ENCODE measurements around the gene POLR2B. TPM values are rescaled to one million over a fixed set of nuclear protein-coding genes. Genes with fewer than 3 reads are reported as not detected.
"Not testable (repeated sequence)": the region's sequence is repeated elsewhere in the genome, so short reads cannot be mapped to it uniquely, and the experiment has no call there.

Gene POLR2B
- total RNA-seq, 1 experiment from 2014 or later = 230 TPM

- DNase-seq (ENCODE audit: low spot score) = no peak
- in situ Hi-C loops (cut with HindIII; ENCODE audit: low sequenced_read_pairs) = no loop called here
Measured at GRCh38 chr4:57044279-57044678, 65.6 kb downstream of the POLR2B start.

DNA sequence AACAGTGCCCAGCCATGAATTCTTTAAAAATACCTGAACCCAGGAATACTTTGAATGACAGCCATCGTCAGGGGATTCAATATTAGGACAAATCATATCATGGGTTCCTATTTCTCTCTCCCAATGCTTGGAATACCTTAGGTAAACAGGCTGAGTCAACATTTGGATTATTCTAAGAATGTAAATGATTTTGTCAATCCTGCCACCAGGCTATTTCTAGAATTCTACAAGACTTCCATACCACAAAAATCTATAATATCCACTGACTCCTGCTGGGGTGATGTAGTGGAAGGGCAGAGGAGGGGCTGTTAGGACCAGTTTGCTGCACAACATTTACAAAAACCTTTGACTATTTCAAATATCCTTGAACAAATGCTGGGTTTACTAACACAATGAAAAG lies 66.3 kb downstream of the POLR2B start:
- DNase-seq (ENCODE audit: low spot score) = no peak
- in situ Hi-C loops (cut with HindIII; ENCODE audit: low sequenced_read_pairs) = no loop called here

GRCh38 chr4:57047046-57047445 lies 68.3 kb downstream of the POLR2B start:
- in situ Hi-C loops (cut with HindIII; ENCODE audit: low sequenced_read_pairs); DNase-seq (ENCODE audit: low spot score): not testable (repeated sequence)

DNA sequence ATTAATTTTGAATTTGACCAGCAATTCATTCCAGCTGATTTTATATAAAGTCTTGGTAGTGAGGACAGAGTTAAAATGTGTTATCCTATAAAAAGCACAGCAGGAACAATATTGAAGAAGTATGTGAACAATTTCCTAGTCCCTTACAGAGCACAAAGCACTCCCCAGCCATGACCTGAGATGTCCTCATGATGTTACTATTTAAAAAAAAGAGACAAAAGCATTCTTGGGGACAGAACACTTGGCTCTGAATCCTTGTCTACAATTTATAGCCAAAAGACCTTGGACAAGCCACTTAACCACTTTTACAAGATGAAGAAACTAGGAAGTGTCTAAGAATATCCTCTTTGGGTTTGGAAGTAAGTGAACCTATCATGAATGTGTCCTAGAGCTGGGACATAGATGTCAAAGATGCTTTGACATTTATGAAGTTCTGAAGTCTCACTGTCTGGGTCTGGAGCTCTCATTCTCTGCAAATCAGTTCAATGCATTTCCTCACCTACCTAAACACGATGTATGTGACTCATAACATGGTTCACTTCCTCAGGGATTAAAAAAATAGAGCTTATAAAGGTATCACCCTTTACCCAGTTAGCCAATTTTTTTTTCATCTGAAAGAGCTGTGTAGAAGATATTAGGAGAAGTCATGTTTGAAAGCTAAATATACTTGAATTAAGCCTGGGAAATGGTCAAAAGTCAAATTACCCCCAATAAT lies 70.1 kb downstream of the POLR2B start:
- DNase-seq (ENCODE audit: low spot score) = no peak
- in situ Hi-C loops (cut with HindIII; ENCODE audit: low sequenced_read_pairs) = no loop called here

- in situ Hi-C loops (cut with HindIII; ENCODE audit: low sequenced_read_pairs) = no loop called here
- DNase-seq (ENCODE audit: low spot score) = no peak
Measured at GRCh38 chr4:57051095-57051494, 72.4 kb downstream of the POLR2B start.

- in situ Hi-C loops (cut with HindIII; ENCODE audit: low sequenced_read_pairs) = no loop called here
Measured at GRCh38 chr4:57051524-57051923, 72.8 kb downstream of the POLR2B start.

GRCh38 chr4:57053508-57053907 lies 74.8 kb downstream of the POLR2B start:
- no peak for DNase-seq (ENCODE audit: low spot score)
- in situ Hi-C loops (cut with HindIII; ENCODE audit: low sequenced_read_pairs) = no loop called here

More at GRCh38 chr4:57051524-57051923, 72.8 kb downstream of the POLR2B start:
- DNase-seq (ENCODE audit: low spot score) = no peak

- in situ Hi-C loops (cut with HindIII; ENCODE audit: low sequenced_read_pairs) = no loop called here
- no peak for DNase-seq (ENCODE audit: low spot score)
Measured at GRCh38 chr4:57055886-57056285, 77.2 kb downstream of the POLR2B start.

- DNase-seq (ENCODE audit: low spot score) = no peak
- in situ Hi-C loops (cut with HindIII; ENCODE audit: low sequenced_read_pairs) = no loop called here
Measured at GRCh38 chr4:57059890-57060716, 81.4 kb downstream of the POLR2B start.

DNA sequence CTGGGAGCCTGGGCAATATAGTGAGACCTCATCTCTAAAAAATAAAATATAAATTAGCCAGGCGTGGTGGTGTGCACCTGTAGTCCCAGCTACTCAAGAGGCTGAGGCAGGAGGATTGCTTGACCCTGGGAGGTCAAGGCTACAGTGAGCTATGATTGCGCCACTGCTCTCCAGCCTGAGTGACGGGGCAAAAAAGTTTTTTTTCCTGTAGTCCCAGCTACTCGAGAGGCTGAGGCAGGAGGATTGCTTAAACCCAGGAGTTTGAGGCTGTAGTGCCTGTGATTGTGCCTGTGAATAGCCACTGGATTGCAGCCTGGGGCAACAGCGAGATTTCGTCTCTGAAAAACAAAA lies 82.0 kb downstream of the POLR2B start:
- in situ Hi-C loops (cut with HindIII; ENCODE audit: low sequenced_read_pairs); DNase-seq (ENCODE audit: low spot score): not testable (repeated sequence)

- in situ Hi-C loops (cut with HindIII; ENCODE audit: low sequenced_read_pairs) = no loop called here
- DNase-seq (ENCODE audit: low spot score) = no peak
Measured at GRCh38 chr4:57061395-57061794, 82.7 kb downstream of the POLR2B start.

DNA sequence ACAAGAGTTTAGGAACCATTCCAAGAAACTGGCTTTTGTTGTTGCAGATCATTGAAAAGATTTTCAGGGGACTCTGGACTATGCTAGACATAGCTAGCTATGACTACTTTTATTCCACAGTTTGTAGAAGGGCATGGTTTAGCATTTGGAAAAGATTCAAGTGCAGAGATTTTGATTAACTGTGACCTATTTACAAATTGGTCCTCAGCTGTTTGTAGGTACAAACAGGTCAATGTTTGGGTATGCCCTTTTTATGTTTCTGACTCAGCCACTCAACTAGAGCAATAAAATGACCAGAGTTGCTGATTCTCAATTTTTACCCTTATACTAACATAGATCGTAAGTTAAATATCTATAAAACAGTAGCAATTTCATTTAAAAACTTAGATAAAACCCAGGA lies 84.8 kb downstream of the POLR2B start:
- in situ Hi-C loops (cut with HindIII; ENCODE audit: low sequenced_read_pairs) = no loop called here
- DNase-seq (ENCODE audit: low spot score) = no peak

DNA sequence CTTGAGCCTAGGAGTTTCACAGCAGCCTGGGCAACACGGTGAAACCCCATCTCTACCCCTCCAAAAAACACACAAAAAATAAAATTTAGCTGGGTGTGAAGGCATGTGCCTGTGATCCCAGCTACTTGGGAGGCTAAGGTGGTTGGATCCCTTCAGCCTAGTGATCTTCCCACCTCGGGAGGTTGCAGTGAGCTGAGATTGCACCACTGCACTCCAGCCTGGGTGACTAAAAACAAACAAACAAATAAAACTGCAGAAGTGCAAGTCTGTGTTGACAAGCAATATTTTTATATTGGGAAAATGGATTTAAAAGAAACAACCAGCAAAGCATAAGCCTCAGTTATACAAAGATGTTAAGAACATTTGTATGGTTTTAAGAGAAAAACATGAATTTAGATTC lies 85.4 kb downstream of the POLR2B start:
- in situ Hi-C loops (cut with HindIII; ENCODE audit: low sequenced_read_pairs) = no loop called here
- no peak for DNase-seq (ENCODE audit: low spot score)

DNA sequence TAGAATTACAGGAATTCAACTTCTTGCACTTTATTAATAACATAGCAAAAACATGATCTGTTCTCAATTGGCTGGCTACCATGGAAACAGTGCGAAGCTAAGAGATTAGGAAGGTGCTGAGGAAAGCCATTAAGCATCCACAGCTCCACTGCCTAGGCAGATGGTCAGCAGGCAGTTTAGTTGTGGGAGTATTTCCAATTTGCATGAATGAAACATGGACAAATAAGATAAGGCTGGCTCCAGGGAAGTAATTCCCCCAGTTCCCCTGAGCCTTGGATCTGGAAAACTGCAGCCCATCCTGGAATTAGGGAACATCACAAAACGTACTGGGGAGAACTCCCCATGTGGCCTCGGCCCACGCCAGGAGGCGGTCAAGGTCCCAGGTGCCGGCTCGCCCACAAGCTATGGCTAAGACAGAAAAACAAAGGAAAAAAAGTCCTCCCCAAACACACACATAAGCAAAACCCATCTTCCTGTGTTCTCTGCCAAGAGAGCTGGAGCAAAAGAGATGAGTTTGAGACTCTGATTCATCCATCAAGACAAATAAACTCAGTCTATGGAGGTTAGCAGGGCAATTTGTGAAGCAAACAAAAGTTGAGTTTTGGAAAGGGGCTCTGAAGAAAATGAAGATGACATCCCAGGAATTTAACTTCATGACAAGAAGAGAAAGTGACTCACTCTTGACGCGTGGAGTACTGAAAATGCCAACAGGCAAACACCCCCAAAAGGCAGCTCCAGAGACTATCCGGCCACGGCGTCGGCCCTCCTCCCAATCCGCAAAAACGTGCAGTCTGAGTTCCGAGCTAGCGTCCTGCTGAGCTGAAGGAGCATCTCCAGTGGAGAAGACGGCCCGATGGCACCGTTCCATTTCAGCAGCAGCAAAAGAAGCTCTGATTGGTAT lies 86.4 kb downstream of the POLR2B start:
- no peak for DNase-seq (ENCODE audit: low spot score)
- in situ Hi-C loops (cut with HindIII; ENCODE audit: low sequenced_read_pairs) = no loop called here

GRCh38 chr4:57065730-57066482 lies 87.2 kb downstream of the POLR2B start:
- DNase-seq (ENCODE audit: low spot score) = no peak
- in situ Hi-C loops (cut with HindIII; ENCODE audit: low sequenced_read_pairs) = no loop called here

DNA sequence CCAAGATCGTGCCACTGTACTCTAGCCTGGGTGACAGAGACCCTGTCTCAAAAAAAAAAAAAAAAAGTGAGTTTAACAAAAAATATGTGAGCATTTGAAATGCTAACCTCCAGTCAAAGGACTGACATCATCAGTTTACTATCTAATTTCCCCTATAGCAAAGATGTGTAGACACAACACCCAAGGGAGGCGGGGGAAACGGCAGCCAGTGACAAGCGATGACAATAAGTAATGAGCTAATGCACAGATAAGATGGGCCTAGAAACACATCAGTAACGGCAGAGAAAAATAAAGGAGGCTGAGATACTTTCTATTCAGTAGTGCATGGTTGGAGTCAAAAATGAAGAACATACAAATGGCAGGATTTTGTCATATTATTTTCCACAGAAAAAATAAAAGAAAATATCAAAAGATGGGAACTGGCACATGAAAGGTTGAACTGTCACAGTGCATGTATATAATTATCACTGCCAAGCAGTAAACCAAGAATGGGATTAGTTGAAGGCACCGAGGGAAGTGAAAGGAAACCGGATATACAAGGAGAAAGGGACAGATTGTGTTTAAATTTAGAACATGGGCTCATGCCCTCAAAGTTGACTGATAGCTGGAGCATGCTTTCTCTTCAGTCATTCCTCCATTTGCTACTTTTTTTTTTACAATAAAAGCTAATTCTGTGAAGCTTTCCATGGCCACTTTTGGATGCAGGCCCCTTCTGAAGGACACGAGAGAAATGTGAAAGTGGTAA lies 89.7 kb downstream of the POLR2B start:
- DNase-seq (ENCODE audit: low spot score) = no peak
- in situ Hi-C loops (cut with HindIII; ENCODE audit: low sequenced_read_pairs) = no loop called here

GRCh38 chr4:57070461-57070860 lies 91.8 kb downstream of the POLR2B start:
- no peak for DNase-seq (ENCODE audit: low spot score)
- in situ Hi-C loops (cut with HindIII; ENCODE audit: low sequenced_read_pairs) = no loop called here

DNA sequence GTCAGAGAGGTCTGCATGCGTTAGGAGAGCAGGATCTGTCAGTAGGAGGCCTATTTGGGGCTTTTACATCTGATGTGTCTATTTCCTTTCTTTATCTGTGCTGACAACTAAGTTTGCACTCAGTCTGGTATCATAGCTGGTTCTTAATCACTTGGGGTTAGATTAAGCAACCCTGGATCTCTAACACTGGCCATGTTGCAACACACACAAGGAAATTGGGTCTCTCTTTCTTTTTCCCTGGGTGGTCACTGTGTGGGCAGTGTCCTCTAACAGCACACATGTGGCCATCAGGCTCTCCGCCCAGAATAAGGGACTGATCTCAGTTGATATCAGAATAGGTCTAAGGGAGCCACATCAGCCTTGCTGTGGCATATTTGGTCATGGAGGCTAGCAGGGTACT lies 92.6 kb downstream of the POLR2B start:
- DNase-seq (ENCODE audit: low spot score) = no peak
- in situ Hi-C loops (cut with HindIII; ENCODE audit: low sequenced_read_pairs) = no loop called here
